ENCODE results near the gene THPO. TPM values are rescaled to one million over a fixed set of nuclear protein-coding genes. Genes with fewer than 3 reads are reported as not detected.

Gene THPO
- total and polyA plus RNA-seq, 4 donors = 3.9 to 14.4 (median 8.9) TPM

DNA sequence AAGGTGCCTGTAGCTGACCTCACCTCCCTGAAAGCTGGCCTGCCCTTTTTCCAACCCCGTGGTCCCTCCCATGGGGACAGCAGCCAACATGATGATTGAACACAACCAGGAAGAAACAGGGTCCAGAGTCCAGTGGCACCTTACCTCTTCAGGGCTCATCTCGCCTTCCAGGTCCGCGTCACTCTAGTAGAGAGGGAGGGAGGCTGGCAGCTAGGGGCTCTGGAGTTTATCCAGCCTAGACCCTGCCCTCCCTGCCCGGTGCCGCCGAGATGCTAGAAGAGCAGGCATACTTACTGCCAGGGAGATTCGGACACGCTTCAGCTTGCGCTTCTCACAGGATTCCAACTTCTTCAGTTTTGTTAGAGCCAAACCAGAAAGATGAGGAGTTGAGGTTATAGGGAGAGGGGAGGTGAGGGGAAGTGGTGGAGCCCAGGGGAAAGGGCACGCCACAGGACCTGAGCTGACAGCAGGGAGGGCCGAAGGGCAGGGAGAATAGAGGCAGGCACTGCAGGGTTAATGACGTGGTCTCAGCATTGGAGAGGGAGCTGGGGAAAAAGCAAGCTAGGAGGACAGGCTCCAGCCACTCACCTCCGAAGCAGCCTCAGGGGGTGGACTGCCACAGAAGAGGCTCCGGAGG is 25.7 kb downstream of the THPO start:
- Histone ChIP-seq H3K27ac (ENCODE audit: low read depth in 1 of 2, low read length in 2 of 2) (peak overlapping the region; percentile 51), H3K9ac (ENCODE audit: low read depth in 1 of 2, low read length in 2 of 2) (no peak overlapping the region), H3K4me3 (ENCODE audit: low read depth in 1 of 3, low read length in 3 of 3) (no peak overlapping the region), H3K36me3 (ENCODE audit: control insufficient read depth in 4 of 4, insufficient read depth in 3 of 4, low read depth in 1 of 4, low read length in 3 of 4) (peaks cover 0 to 2% (median 0%) of the 10 kb centered on the region in 4 donors), H3K27me3 (ENCODE audit: control insufficient read depth in 4 of 4, insufficient read depth in 4 of 4, low read length in 3 of 4) (no peaks in the 10 kb centered on the region), H3K9me3 (ENCODE audit: control insufficient read depth in 4 of 4, low read length in 3 of 4) (no peaks in the 10 kb centered on the region), H3K4me1 (ENCODE audit: control insufficient read depth in 4 of 4, insufficient read depth in 4 of 4, low read length in 3 of 4) (peaks cover 8 to 17% (median 14%) of the 10 kb centered on the region in 4 donors)
- no peak for DNase-seq (ENCODE audit: low spot score)
- 56% methylated on average over 15 of the region's 15 CpGs for WGBS
- TF ChIP-seq TAF1 (conservative IDR thresholded peaks at IDR 0.05) (no peak), YY1 (IDR thresholded peaks at IDR 0.05) (no peak), RXRA (IDR thresholded peaks at IDR 0.05) (peak; percentile 51 to 57), JUND (IDR thresholded peaks at IDR 0.05) (peak in 1 of 2 donors; percentile 58), SP1 (IDR thresholded peaks at IDR 0.05) (peak; percentile 87), RAD21 (IDR thresholded peaks at IDR 0.05) (peak in 1 of 2 donors; percentile 11), HNF4A (conservative IDR thresholded peaks at IDR 0.05) (peak; percentile 88 to 90), NR2F2 (IDR thresholded peaks at IDR 0.05) (no peak), HNF4G (IDR thresholded peaks at IDR 0.05) (peak; percentile 67)
- TF ChIP-seq, protein P1, sequence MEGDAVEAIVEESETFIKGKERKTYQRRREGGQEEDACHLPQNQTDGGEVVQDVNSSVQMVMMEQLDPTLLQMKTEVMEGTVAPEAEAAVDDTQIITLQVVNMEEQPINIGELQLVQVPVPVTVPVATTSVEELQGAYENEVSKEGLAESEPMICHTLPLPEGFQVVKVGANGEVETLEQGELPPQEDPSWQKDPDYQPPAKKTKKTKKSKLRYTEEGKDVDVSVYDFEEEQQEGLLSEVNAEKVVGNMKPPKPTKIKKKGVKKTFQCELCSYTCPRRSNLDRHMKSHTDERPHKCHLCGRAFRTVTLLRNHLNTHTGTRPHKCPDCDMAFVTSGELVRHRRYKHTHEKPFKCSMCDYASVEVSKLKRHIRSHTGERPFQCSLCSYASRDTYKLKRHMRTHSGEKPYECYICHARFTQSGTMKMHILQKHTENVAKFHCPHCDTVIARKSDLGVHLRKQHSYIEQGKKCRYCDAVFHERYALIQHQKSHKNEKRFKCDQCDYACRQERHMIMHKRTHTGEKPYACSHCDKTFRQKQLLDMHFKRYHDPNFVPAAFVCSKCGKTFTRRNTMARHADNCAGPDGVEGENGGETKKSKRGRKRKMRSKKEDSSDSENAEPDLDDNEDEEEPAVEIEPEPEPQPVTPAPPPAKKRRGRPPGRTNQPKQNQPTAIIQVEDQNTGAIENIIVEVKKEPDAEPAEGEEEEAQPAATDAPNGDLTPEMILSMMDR (IDR thresholded peaks at IDR 0.05; ENCODE audit: low read depth, low read length, missing input control) = no peak
- TF ChIP-seq, protein P2, sequence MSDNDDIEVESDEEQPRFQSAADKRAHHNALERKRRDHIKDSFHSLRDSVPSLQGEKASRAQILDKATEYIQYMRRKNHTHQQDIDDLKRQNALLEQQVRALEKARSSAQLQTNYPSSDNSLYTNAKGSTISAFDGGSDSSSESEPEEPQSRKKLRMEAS (IDR thresholded peaks at IDR 0.05) = no peak
- TF ChIP-seq, protein P3, sequence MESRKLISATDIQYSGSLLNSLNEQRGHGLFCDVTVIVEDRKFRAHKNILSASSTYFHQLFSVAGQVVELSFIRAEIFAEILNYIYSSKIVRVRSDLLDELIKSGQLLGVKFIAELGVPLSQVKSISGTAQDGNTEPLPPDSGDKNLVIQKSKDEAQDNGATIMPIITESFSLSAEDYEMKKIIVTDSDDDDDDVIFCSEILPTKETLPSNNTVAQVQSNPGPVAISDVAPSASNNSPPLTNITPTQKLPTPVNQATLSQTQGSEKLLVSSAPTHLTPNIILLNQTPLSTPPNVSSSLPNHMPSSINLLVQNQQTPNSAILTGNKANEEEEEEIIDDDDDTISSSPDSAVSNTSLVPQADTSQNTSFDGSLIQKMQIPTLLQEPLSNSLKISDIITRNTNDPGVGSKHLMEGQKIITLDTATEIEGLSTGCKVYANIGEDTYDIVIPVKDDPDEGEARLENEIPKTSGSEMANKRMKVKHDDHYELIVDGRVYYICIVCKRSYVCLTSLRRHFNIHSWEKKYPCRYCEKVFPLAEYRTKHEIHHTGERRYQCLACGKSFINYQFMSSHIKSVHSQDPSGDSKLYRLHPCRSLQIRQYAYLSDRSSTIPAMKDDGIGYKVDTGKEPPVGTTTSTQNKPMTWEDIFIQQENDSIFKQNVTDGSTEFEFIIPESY (IDR thresholded peaks at IDR 0.05) = no peak

DNA sequence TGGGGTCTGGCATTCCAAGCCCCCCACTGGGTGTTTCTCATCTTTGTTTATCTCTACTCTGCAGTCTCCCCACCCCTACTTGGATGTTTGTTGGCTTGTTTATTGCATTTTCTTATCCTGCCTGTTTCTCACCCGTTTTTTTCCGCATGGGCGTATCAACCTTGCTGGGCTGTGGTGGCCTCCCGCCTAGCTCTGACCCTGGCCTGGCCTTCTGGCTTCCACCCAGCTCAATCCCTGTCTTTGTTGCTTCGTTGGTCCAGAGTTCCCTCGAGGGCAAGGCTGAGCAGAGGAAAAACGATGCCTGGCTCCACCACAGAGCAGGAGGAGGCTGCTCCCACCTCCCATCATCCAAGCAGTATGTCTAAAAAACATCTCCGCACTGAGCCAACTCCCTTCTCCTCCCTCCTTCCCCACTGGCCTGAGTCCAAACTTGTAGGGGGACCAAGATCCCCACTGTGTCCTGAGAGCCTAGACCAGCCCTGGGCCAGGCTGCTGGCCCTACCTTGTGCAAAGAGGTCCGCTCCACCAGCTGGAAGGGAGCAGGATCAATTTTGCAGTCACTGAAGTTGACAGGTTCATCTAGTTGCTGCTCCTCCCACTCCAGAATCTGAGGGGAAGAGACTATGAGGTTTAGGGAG is 26.4 kb downstream of the THPO start:
- H3K27ac ChIP-seq (ENCODE audit: low read depth in 1 of 2, low read length in 2 of 2) = peak overlapping the region in 1 of 2 donors; percentile 50

More for the DNA sequence above, 26.4 kb downstream of the THPO start:
- 55% methylated on average over 9 of the region's 9 CpGs for WGBS
- Histone ChIP-seq H3K9ac (ENCODE audit: low read depth in 1 of 2, low read length in 2 of 2) (no peak overlapping the region), H3K4me1 (ENCODE audit: control insufficient read depth in 4 of 4, insufficient read depth in 4 of 4, low read length in 3 of 4) (peaks cover 8 to 17% (median 14%) of the 10 kb centered on the region in 4 donors), H3K27me3 (ENCODE audit: control insufficient read depth in 4 of 4, insufficient read depth in 4 of 4, low read length in 3 of 4) (no peaks in the 10 kb centered on the region), H3K9me3 (ENCODE audit: control insufficient read depth in 4 of 4, low read length in 3 of 4) (no peaks in the 10 kb centered on the region), H3K4me3 (ENCODE audit: low read depth in 1 of 3, low read length in 3 of 3) (no peak overlapping the region), H3K36me3 (ENCODE audit: control insufficient read depth in 4 of 4, insufficient read depth in 3 of 4, low read depth in 1 of 4, low read length in 3 of 4) (peaks cover 0 to 2% (median 0%) of the 10 kb centered on the region in 4 donors)
- TF ChIP-seq, protein P4, sequence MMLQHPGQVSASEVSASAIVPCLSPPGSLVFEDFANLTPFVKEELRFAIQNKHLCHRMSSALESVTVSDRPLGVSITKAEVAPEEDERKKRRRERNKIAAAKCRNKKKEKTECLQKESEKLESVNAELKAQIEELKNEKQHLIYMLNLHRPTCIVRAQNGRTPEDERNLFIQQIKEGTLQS (IDR thresholded peaks at IDR 0.05) = no peak
- TF ChIP-seq FOXA2 (IDR thresholded peaks at IDR 0.05) = no peak
- TF ChIP-seq, protein P2 (IDR thresholded peaks at IDR 0.05) = no peak
- no peak for TF ChIP-seq TAF1 (conservative IDR thresholded peaks at IDR 0.05)
- TF ChIP-seq, protein P3 (IDR thresholded peaks at IDR 0.05) = no peak
- TF ChIP-seq RXRA (IDR thresholded peaks at IDR 0.05) = no peak
- no peak for TF ChIP-seq EGR1 (IDR thresholded peaks at IDR 0.05; ENCODE audit: low read depth in 2 of 2)
- TF ChIP-seq RAD21 (IDR thresholded peaks at IDR 0.05) = no peak
- TF ChIP-seq, protein P1 (IDR thresholded peaks at IDR 0.05; ENCODE audit: low read depth, low read length, missing input control) = no peak
- DNase-seq (ENCODE audit: low spot score) = no peak

Data from liver (tissue), 9 donors.